Subcutaneous adipose tissue (tissue), 4 donors: ENCODE measurements around the gene MAST4. TPM values are rescaled to one million over a fixed set of nuclear protein-coding genes. Genes with fewer than 3 reads are reported as not detected.

ENCODE experiments used
- CTCF ChIP-seq: fragments of 450-650 bp; IDR thresholded peaks from one replicate; pipeline ENCODE4 v1.5.1; 2016; ENCODE audit warnings: low read depth, mild to moderate bottlenecking, control low read depth, antibody characterized with exemption, moderate library complexity
- total RNA-seq, 4 donors: library from RNA; depleted of rRNA; stranded (reverse); fragments of >200 nt; gene quantifications; one replicate each; pipeline ENCODE4 v1.1.0, GENCODE V29; 2016

The MAST4 gene
- total RNA-seq, 4 donors from 2014 or later: 35.2 to 60.7 (median 52.9) TPM

DNA sequence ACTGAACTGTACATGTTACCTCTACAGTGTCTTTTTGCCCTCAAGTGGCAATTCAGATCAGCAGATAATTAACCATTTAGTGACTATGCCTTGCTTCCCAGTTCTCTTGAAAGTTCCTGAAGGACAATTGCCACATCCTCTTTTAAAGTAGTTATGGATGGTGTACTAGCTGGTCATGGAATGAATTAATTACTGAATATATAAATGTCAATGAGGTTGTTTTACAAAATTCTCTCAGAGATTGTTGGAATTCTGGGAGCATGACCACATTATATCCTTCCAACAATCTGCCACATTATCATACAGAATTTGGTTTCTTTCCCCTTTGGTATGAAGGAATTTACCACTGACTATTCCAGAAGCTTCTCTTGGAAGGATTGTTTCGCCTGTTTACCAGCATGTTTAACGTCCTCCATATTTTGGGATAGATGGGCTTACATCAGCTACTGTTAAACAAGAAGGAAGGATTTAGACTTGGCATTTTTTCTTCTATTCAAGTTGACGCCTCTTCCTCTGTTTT is 424.0 kb downstream of the MAST4 start:
- no peak for TF ChIP-seq CTCF

DNA sequence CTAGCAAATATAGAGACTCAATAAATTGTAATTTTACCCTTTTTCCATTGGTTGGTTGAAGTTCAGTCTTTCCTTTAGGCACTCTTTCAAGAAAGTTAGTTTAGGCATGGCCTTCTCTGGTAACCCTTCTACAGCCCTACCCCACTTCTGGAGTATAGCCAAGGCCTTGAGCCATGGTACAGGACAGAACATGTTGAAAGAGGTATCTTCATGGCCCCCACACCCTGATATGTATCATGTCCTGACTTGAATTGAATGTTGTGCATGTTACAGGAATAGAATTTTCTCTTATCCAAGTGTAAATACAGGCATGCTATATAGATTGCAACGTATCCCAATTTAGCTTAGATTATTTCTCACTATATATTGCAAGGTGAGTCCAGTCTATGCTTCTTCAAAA is 424.8 kb downstream of the MAST4 start:
- no peak for TF ChIP-seq CTCF

GRCh38 chr5:67021521-67021920 is 425.3 kb downstream of the MAST4 start:
- no peak for TF ChIP-seq CTCF

- TF ChIP-seq CTCF: no peak
Measured at GRCh38 chr5:67021962-67022361, 425.8 kb downstream of the MAST4 start.

GRCh38 chr5:67025457-67025856 is 429.3 kb downstream of the MAST4 start:
- no peak for TF ChIP-seq CTCF

- no peak for TF ChIP-seq CTCF
Measured at GRCh38 chr5:67026278-67026677, 430.1 kb downstream of the MAST4 start.

GRCh38 chr5:67027171-67027570 is 431.0 kb downstream of the MAST4 start:
- TF ChIP-seq CTCF: no peak
